Upper lobe of right lung (tissue), 1 donor: ENCODE data around the gene FOSL1. TPM values are rescaled to one million over a fixed set of nuclear protein-coding genes. Genes with fewer than 3 reads are reported as not detected.

Experiments used
- ATAC-seq: fragments of 200-7000 bp; cut with Tn5 transposase; one replicate; pipeline ENCODE4 v1.9.1; 2020; ENCODE audit warnings: mild to moderate bottlenecking, moderate library complexity
- DNase-seq: peaks from one replicate; pipeline ENCODE4 v3.0.0-alpha.2; 2020
- H3K27ac ChIP-seq: fragments of 200-600 bp; one replicate; pipeline ENCODE4 v1.8.0; 2022
- H3K27me3 ChIP-seq: fragments of 200-600 bp; one replicate; pipeline ENCODE4 v1.8.0; 2022; ENCODE audit warnings: mild to moderate bottlenecking
- H3K36me3 ChIP-seq: fragments of 200-600 bp; one replicate; pipeline ENCODE4 v1.8.0; 2022
- H3K4me1 ChIP-seq: fragments of 200-600 bp; one replicate; pipeline ENCODE4 v1.8.0; 2022
- H3K4me3 ChIP-seq: fragments of 200-600 bp; one replicate; pipeline ENCODE4 v1.8.0; 2022; ENCODE audit warnings: mild to moderate bottlenecking
- H3K9me3 ChIP-seq: fragments of 200-600 bp; one replicate; pipeline ENCODE4 v1.8.0; 2022
- CTCF ChIP-seq: fragments of 200-600 bp; IDR thresholded peaks from one replicate; pipeline ENCODE4 v1.8.0; 2022; ENCODE audit warnings: antibody characterized with exemption
- intact Hi-C: fragments of 100-400 bp; cut with DNase I; formaldehyde crosslinking; loops from one replicate; pipeline ENCODE4 v1.11.0; 2022
- total RNA-seq: library from RNA; stranded (reverse); fragmentation: NEBNext Ultra II Directional; extraction: Animal tissue kit (Norgen Biotek cat#: 25700); gene quantifications from one replicate; pipeline ENCODE4 v1.2.1, GENCODE V29; 2021
- donor health status: DM: no; HTN: yes; CAD: no; lungs with severe emphysema.

The FOSL1 gene
- total RNA-seq, 1 donor from 2014 or later: 3.9 TPM

GRCh38 chr11:65859812-65860277 is 40.3 kb downstream of the FOSL1 start:
- Histone ChIP-seq H3K4me1 (peaks cover 31% of the 10 kb centered on the region), H3K9me3 (no peaks in the 10 kb centered on the region)

GRCh38 chr11:65859095-65859811 is 40.9 kb downstream of the FOSL1 start:
- H3K36me3 ChIP-seq: peaks cover 47% of the 10 kb centered on the region
- peak; percentile 29 for TF ChIP-seq CTCF
- peaks cover 31% of the 10 kb centered on the region for H3K4me1 ChIP-seq
- H3K27ac ChIP-seq: peak overlapping the region; percentile 97
- intact Hi-C loops: no loop called here
- ATAC-seq (peak; percentile 72), DNase-seq (peak; percentile 99)
- H3K27me3 ChIP-seq: no peaks in the 10 kb centered on the region
- H3K9me3 ChIP-seq: no peaks in the 10 kb centered on the region
- H3K4me3 ChIP-seq: peak overlapping the region; percentile 98

More at GRCh38 chr11:65859812-65860277, 40.3 kb downstream of the FOSL1 start:
- intact Hi-C loops: no loop called here
- no peak for DNase-seq
- ATAC-seq: no peak
- peaks cover 47% of the 10 kb centered on the region for H3K36me3 ChIP-seq
- peak overlapping the region; percentile 97 for H3K27ac ChIP-seq
- H3K4me3 ChIP-seq: peak overlapping the region; percentile 98
- TF ChIP-seq CTCF: no peak
- no peaks in the 10 kb centered on the region for H3K27me3 ChIP-seq

- Histone ChIP-seq H3K4me1 (peaks cover 31% of the 10 kb centered on the region), H3K36me3 (peaks cover 47% of the 10 kb centered on the region), H3K27me3 (no peaks in the 10 kb centered on the region), H3K4me3 (peak overlapping the region; percentile 98), H3K27ac (peak overlapping the region; percentile 97), H3K9me3 (no peaks in the 10 kb centered on the region)
- DNase-seq (no peak), ATAC-seq (no peak)
- no peak for TF ChIP-seq CTCF
- intact Hi-C loops: no loop called here
Measured at GRCh38 chr11:65858681-65859087, 41.5 kb downstream of the FOSL1 start.

- peak within 1 kb of the TSS; percentile 97 for H3K27ac ChIP-seq
- peak; percentile 81 for ATAC-seq
- no peaks in the 10 kb centered on the region for H3K9me3 ChIP-seq
- H3K36me3 ChIP-seq: peaks cover 47% of the 10 kb centered on the region
- H3K4me3 ChIP-seq: peak within 1 kb of the TSS; percentile 98
- no peak for TF ChIP-seq CTCF
- intact Hi-C loops: no loop called here
- H3K27me3 ChIP-seq: no peaks in the 10 kb centered on the region
- peaks cover 31% of the 10 kb centered on the region for H3K4me1 ChIP-seq
- DNase-seq: peak; percentile 99
Measured at GRCh38 chr11:65857853-65858680, 42.1 kb downstream of the FOSL1 start, which contains the start of gene CFL1. Gene CFL1, minus strand, starts transcription at chr11:65858180. Its CDS starts 81 bp downstream, at chr11:65858099.

GRCh38 chr11:65857500-65857852 is 42.7 kb downstream of the FOSL1 start:
- peaks cover 47% of the 10 kb centered on the region for H3K36me3 ChIP-seq
- TF ChIP-seq CTCF: no peak
- peak overlapping the region; percentile 98 for H3K4me3 ChIP-seq
- DNase-seq (no peak), ATAC-seq (peak; percentile 0)
- peak overlapping the region; percentile 97 for H3K27ac ChIP-seq
- intact Hi-C loops: no loop called here
- peaks cover 31% of the 10 kb centered on the region for H3K4me1 ChIP-seq
- H3K9me3 ChIP-seq: no peaks in the 10 kb centered on the region
- no peaks in the 10 kb centered on the region for H3K27me3 ChIP-seq
